Activated T-helper 1 cell treated with Interleukin-2 at 50 U/mL for 16 hours (primary cell): ENCODE measurements around the gene ARAP1.

ENCODE experiments used
- DNase-seq: peaks from one replicate; pipeline ENCODE4 v3.0.0-alpha.2; 2020; ENCODE audit warnings: low read depth

Gene ARAP1

DNA sequence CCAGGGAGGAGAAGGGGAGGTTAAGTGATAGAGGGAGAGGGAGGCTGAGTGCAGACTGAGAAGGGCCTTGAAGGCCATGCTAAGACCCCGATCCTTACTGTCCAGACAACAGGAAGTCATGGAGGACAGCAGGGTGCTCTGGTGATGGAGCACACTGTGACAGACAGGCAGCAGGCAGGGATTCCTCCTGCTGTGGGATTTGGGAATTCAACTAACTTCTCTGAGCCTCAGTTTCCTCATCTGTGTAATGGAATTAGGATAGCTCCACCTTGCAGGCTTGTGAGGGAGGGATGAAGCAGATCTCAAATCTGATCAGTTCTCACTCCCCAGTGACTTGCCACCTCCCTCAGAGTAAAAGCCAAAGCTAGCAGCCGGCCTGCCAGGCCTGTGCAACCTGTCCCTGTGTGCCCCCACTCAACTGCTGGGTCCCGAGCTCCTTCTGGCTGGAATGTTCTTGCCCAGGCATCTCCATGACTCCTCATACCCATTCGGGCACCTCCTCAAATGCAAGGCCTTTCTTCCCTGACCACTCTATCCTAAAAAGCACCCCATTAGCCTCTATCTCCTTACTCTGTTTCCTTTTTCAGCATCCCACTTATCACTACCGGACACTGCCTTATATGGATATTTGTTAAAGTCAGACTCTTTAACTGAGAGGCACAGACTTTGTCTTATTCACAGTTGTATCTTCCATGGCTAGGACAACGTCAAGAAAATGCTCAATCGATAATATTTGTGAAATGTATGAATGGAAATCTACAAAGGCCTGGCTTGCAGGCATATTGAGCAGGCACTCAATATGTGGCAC lies 9.5 kb downstream of the ARAP1 start:
- DNase-seq, result no peak

DNA sequence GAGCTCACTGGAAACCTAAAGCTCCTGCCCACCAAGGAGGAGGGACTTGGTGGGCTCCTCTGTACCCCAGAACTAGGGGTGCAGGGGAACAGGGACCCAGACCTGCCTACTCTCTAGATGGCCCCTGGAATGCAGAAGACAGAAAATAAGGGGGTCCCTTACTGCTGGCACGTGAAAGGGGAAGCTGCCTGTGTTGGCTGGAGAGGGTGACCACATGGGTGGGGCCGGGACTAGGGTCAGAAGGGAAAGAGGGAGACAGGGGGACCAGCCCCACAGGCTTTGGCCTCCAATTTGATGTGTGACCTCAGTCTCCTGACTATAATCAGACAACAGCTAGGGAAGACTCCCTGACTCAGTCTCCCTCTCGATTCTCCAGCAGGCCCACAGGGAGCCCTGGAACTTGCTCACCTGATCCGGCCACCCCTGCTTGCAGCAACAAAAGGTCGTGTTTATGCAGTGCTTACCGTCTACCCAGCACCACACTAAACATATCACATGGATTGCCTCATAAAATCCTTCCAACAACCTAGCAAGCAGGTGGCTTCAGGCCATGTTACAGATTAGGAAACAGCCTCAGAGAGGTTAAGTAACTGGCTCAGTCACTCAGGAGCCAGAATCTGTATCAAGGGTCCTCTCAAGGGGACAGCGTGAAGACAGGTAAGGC lies 10.2 kb downstream of the ARAP1 start:
- DNase-seq, result no peak

DNA sequence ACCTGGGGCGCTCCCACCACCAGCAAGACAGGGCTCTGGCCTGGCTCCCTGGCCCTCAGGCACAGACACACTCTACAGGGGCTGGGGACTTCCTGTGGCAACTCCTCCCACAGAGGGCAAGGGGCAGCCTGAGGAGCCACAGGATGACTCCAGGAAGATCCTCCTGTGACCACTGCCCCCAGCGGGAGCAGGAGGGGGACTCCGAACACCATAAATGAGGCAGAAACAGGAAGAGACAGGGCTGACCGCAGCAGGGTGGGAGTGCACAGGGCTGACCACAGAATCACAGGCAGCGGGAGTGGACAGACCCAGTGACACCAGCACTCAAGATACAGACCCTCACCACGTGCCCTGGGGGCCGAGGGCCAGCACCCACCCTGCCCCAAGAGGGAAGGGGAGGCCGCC lies 10.8 kb downstream of the ARAP1 start:
- DNase-seq, result no peak

DNA sequence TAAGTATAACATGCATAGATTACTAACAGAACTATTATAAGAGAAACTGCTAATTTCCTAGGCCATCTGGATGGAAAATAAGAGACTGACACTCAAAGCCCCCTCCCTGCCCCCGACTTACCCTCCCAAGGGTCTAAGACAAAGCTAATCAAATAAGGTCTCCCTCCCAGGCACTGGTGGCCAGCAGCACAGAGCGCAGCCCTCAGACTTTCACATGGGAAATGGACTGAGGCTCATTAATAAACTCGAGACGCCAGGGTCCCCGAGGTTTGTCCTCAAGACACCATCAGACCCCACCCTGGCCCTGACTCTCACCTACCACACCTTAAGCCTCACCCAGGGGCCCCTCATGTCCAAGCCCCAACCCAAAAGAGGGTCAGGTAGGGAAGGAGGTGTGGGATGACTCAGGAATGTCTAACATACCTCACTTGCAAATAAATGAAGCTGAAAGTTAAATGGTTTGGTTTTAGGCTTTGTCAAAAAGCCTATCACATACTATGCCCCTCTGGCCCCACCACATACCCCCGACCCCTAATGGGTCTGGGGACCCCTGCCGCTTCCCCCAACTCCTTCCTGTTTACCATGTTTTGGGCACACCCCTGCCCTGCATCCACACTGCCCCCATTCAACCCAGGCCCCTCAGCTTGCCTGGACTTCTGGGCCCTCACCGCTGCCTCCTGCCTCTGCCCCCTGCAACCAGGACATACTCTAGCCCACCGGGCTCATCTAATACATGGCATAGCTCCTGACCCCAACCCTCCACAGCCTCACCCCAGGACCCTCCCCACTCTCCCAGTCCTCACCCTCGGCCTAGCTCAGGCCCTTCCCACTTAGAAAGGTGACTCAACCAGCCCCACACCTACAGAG lies 11.4 kb downstream of the ARAP1 start:
- DNase-seq, result no peak

DNA sequence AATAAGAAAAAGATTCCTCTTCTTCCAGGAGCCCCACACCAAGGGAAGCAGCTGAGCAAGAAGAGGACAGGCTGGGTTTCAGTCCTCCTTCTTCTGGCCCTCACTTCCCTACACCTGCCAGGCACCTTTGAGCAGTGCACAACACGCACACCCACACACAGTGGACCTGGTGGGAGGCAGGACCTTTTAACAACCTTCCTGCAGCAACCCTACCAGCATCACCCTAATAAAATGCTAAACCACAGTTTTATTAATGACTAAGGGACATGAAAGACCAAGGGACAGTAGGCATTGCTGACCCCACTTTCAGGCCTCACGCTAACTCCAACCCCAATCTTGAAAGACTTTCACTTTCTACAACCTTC lies 12.2 kb downstream of the ARAP1 start:
- no peak for DNase-seq

DNA sequence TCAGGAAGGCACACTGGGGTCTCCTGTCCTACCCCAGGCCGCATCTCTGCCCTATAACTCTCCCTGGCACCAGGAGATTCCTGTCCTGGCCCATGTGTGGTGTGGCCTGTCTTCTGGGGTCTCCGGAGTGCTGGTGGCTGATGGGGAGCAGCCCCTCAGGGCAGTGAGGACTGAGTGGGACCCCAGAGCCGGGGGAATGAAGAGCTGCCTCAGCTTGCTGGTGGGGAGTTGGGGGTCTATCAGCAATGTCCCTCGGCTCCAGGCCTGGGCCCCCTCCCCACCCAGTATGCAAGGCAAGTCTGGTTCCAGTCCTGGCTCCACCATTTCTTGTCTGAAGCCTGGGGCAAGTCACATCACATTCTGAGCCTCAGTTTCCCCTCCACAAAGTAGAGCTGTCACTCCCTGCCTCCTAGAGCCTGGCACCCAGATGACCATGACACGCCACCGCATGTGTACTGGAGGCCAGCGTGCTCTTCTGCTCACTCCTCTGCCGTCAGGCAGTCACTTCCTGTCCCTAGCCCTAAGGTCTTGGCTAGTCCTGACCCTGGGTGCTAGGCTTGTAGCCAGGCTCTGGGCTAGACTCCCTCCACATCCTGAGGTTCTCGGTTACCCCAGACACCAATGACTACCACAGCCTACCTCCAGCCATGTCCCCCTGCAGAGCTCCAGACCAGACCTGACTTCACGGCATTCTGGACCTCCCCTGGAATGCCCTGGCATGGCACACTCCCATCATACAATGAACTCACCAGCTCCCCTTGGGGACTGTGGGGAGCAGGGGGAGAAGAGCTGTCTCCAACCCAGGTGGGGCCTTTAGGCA lies 12.8 kb downstream of the ARAP1 start:
- DNase-seq, result no peak

DNA sequence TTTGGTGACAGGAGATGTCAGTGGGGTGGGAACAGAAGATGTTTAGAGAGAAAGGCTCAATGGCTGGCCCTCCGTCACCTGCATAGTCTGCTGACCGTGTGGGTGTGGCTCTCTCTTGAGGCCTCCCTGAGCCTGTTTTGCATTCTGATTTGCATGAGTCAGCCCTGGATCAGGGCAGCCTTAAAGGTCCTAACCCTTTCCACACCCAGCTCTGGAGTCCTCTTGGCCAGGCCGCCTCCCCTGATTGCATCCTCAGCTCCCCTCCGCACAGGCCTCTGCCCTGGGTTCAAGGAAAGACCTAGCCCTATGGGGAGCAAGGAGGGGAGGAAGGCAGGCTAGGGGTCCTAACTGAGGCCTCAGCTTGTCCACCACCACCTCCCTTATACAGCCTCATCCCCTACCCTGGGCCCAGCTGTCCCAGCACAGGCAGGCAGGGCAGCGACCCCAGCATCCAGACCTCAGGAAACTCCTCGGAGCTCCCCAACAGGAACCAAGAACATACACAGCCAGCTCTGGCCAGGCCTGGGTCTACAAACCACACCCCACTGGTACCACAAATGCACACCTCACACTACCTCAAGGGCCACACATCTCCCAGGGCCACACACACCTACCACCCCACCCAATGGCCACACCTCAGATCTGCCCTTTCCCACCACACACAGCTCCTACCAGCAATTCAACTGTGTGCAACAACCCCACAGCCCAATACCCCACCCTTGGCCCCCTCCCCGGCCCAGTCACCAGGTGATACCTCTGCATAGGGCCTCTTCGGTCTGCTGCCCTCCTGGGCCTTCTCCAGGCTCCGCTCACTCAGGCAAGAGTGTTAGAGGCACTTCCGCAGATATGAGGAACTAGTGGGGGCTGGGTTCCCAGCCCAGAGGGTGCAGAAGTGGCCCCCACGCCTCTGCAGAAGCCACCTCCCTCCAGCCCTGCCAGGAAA lies 13.7 kb downstream of the ARAP1 start:
- no peak for DNase-seq

DNA sequence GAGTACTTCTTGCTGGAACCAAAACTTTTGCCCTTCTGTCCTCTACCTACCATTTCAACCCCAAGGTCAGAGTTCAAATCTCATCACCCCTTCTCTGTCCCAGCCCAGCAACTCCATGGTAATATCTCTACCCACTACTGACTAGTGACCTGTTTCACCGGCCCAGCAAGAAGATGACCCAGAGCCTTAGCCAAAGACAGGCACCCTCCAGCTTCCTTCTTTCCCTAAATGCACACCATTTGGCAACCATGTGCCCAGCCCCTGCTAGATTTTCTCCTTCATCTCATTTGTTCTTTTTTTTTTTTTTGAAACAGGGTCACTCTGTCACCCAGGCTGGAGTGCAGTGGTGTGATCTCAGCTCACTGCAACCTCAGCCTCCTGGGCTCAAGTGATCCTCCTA lies 14.9 kb downstream of the ARAP1 start:
- no peak for DNase-seq

DNA sequence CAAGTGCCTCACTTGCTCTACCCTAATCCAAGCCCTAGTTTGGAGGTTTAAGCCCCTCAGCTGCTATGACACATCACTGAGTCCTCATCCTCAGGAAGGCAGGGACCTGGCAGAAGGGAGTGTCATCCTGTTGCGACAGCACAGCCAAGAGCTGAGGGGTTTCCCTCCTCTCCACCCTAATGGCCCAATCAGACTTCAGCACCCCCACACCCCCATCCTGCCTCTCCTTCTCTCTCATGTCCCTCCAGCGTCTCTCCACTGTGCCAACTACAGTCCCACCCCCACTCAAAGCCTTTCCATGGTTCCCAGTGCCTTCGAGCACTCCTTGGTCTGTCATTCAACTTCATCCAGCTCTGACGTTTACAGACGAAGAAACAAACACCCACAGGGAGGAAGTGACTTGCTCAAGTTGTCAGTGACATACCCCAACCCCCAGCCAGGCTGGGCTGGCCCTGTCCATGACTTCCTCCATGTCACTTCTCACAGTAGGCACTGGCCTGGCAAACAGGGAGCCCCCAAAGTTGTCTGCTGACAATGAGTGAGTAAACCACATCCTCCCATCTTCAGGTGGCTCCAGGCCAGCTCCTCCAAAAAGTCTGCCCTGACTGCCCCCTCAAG lies 15.6 kb downstream of the ARAP1 start:
- DNase-seq, result peak; percentile 36

DNA sequence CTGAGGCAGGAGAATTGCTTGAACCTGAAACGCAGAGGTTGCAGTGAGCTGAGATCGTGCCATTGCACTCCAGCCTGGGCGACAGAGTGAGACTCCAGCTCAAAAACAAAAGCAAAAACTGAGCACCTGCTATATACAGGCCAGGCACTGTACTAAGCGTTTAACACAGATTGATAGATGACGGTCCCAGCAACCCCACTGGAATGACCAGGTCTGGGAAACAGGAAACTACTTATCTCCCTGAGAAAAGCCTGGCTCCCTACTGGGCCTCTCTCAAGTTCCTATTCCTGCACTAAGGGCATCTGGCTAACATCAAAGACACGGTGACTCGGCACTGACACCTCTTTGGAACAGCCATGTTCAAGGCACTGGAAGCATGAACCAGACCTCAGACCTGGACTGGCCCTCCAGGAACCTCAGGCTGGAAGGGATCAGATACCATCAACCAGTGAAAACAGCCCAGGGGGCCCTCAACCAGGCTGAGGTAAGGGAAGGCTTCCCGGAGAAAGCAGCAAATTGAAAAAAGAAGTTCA lies 16.6 kb downstream of the ARAP1 start:
- no peak for DNase-seq

DNA sequence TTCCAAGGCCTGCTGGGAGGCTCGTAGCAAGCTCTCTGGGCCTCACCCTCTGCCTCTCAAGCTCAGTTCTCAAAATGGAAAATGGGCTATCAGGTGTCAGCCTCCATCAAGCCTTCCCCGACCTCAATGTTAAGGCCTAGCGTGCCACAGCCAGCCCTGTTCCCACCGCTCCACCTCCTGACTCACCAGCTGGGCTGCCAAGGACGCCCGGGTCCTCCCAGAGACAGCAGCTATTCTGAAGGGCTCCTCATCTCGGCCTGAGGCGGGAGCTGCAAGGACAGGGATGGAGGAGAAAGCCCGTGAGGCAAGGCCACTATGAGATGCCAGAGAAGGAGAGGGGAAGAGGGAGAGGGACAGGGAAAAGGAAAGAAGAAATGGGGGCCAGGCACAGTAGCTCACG lies 19.9 kb downstream of the ARAP1 start:
- DNase-seq, result no peak

DNA sequence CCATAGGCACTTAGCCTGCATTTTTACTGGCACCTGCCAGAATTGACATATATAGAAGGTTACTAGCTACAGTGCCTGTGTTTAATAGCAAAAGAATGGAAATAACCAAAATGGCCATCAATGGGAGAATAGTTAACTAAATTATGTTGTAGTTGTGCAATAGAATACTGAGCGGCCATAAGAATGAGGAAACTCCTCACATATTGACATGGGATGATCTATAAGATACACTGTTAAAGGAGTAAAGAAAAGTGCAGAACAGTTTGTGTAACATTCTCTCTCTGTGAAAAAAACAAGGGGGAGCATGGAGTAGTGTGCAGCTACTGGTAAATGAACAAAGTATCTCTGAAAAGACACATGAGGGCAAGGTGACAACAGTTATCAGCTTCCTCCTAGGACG lies 21.5 kb downstream of the ARAP1 start:
- no peak for DNase-seq

DNA sequence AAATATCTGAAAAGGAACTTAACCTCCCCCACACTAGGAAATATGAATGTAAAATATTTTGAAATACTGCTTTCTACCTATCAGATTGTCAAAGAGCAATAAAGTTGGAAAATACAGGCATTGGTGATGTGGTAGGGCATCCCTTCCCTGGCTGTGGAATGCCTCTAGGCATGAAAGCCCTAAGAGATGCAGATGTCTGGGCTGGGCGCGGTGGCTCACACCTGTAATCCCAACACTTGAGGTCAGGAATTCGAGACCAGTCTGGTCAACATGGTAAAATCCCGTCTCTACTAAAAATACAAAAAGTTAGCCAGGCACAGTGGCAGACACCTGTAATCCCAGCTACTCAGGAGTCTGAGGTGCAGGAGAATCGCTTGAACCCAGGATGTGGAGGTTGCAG lies 22.0 kb downstream of the ARAP1 start:
- DNase-seq, result no peak

DNA sequence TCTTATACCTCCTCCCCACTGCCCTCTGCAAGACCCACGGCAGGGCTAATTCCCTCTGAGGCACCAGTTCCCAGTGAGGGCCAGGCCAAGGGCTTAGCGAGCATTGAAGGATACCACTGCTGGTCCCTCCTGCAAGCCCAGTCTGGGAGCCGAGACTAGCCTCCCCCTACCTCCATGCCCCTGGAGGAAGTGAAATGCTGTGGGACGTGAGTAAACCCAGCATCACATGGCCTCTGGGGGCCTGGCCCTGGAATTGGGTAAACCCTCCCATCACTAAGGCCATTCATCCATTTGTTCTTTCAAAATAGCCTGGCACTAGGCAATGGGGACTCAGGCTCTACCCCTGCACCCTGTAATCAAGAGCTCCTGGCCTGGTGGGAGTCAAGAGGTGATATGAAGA lies 24.7 kb downstream of the ARAP1 start:
- DNase-seq, result no peak

DNA sequence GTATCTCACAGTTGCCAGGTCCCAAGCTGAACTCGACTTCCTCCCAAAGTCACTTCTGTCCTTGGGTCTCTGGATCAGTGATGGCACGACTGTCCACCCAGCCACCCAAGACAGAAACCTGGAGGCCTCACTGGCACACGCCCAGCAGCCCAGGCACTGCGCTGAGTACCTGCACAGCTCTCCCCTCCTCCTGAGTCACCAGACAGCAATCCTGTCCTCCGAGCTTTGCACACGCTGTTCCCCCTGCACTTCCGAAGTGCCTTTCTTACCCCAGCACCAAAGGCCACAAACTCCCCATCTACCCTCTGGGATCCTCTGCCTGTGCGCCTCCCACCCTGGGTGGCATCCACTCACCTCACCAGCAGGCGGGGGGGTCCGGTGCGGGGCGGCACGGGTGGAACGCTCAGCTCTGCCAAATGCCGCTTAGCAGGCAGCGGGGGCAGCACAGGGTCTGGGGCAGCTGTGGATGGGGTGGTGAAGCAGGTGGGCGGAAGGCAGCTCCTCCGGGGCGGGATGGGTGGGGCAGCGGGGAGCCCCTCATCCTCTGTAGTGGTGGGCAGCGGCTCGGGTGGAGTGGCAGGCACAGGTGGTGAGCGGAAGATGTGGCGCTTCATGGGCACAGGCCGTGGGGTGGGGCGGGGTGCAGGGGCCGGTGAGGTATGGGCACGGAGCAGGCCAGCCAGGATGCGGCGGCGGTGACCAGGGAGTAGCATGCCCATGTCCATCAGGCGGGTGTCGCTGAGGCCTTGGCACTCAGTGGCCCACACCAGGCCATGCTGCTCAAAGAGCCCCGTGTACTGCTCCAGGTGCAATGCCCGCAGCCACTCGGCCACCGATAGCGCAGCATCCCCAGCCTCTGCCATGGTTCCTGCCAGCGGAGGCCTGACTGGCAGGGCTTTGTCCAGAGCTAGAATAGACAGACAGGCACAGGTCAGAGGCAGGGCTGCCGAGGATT lies 25.7 kb downstream of the ARAP1 start:
- DNase-seq, result no peak

DNA sequence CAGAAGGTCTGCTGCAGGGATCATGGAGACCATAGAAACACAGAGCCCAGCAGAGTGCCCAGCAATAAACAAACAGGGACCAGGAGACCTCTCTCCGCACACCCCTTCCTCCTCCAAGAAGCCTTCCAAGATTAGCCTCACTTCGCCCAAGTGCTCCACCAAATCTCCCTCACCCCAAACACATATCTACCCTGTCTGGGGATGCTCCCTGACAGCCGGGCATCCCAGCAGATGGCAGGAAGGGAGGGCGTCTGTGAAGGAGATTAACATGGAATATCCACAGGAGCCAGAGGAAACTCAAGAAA lies 26.5 kb downstream of the ARAP1 start:
- no peak for DNase-seq

DNA sequence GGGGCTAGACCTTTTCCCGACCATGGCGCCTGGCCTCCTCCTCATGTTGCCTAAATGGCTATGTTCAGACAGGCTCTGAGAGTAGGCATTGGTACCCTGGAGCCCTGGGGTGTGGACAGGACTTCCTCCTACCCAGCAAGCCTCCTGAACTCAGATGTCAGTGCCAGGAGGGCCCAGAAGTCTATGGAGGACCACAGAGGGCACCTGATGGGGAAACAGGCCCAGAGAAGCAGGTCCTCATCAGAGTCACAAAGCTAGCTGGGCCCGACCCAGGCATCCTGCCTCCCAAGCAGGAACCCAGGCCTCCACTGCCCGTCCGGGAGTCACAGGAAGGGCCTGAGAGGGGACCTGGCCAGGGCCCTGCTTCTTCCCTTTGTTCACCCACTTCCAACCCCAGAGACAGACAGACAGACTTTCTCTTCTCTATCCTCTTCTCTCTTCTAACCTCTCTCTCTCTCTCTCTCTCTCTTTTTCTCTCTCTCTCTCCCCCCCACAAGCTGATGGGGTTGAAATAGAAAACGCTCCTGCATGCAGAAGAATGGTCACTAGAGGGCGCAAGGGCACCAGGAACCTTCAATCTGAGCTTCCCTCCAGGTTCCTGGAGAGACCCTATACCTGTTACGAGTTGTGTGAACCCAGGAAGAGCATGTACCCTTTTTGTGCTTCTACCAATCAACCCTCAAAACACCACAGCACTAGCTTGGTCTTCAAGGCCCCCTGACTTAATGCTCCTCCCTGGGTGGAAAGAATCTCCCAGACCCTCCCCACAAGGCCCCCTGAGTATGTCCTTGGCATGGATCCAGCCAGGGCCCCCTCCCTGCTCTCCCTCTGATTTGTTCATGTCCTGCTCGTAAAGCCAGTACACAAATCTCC lies 27.1 kb downstream of the ARAP1 start:
- DNase-seq, result peak; percentile 52

DNA sequence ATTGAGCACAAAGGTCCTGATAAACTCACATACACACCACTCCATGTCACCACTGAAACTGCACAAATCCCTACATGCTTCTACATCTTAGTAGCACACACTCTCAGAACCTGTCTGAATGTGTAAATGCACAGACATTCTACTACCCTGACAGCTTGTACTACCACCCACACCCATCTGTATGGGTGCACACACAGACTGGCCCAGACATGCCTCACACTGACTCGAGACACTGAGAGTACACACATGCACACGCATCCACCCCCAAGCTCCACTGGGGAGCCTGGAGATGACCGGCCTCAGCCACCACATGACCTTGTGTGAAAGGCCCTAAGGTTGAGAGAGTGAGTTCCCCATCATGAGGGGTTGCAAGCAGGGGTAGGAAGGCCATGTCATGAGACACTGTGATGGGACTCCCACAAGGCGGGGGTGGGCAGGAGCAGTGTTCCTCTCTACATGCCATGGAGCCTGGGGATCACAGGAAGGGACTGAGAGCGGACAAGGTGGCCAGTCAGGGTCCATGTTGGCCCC lies 28.1 kb downstream of the ARAP1 start:
- DNase-seq, result no peak
